Fibroblast of lung (primary cell): ENCODE data around the gene UCK2.

Experiments
- EZH2 ChIP-seq: IDR thresholded peaks from 2 replicates; pipeline ENCODE4 v1.5.1; 2012; ENCODE audit warnings: low read length, control low read depth, mild to moderate bottlenecking; ENCODE audit errors: missing control alignments
- TF ChIP-seq, protein P1 (sequence below), 2 donors: IDR thresholded peaks in 1 of 2; conservative IDR thresholded peaks in 1 of 2; 1 replicate in 1 of 2; 2 replicates in 1 of 2; pipeline ENCODE4 v1.5.1; 2011 to 2012; ENCODE audit warnings: low read length in 2 of 2, control low read depth in 1 of 2, inconsistent platforms in 1 of 2, low read depth in 1 of 2, mild to moderate bottlenecking in 1 of 2

DNA sequence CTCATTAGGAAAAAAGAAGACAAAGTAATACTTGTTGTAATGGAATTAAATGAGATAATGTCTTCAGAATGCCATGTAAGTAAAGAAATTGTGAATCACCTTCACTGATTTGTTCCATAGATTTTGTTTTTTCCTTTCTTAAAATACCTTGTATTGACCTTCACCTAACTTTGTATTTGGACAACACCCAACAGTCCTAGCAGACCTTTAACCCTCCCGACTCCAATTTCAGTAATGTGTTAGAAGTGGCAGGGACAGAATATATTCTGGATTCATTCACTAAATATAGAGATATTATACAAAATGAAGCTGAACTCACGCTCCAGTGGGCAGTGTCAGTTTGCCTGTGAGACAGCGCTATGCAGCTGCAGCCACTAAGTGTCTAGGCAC lies 57.9 kb downstream of the UCK2 start:
- TF ChIP-seq, protein P1, sequence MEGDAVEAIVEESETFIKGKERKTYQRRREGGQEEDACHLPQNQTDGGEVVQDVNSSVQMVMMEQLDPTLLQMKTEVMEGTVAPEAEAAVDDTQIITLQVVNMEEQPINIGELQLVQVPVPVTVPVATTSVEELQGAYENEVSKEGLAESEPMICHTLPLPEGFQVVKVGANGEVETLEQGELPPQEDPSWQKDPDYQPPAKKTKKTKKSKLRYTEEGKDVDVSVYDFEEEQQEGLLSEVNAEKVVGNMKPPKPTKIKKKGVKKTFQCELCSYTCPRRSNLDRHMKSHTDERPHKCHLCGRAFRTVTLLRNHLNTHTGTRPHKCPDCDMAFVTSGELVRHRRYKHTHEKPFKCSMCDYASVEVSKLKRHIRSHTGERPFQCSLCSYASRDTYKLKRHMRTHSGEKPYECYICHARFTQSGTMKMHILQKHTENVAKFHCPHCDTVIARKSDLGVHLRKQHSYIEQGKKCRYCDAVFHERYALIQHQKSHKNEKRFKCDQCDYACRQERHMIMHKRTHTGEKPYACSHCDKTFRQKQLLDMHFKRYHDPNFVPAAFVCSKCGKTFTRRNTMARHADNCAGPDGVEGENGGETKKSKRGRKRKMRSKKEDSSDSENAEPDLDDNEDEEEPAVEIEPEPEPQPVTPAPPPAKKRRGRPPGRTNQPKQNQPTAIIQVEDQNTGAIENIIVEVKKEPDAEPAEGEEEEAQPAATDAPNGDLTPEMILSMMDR (conservative IDR thresholded peaks at IDR 0.05 in 1 of 2, IDR thresholded peaks at IDR 0.05 in 1 of 2; ENCODE audit: low read depth in 1 of 2, low read length in 2 of 2): no peak
- no peak for TF ChIP-seq EZH2
